HepG2 (cell line): Measurements from ENCODE around the gene GLB1L3. TPM values are rescaled to one million over a fixed set of nuclear protein-coding genes. Genes with fewer than 3 reads are reported as not detected.

Source experiments
- BHLHE40 ChIP-seq: IDR thresholded peaks from 2 replicates; pipeline ENCODE4 v1.6.1; 2011; ENCODE audit warnings: low read length, improper control_type of control experiment
- EHMT2 ChIP-seq: fragments of 200-600 bp; sonication (generic); IDR thresholded peaks from 2 replicates; pipeline ENCODE4 v1.7.0; 2017; ENCODE audit warnings: antibody characterized with exemption, low read depth, low read length, borderline replicate concordance
- ISX ChIP-seq: sonication (generic); formaldehyde crosslinking; conservative IDR thresholded peaks from 2 replicates; pipeline ENCODE4 v1.5.0; 2020; ENCODE audit warnings: missing genetic modification reagents
- MBD4 ChIP-seq: IDR thresholded peaks from 2 replicates; pipeline ENCODE4 v1.6.1; 2012; ENCODE audit warnings: low read length, inconsistent platforms, borderline replicate concordance
- MED8 ChIP-seq: sonication (generic); formaldehyde crosslinking; IDR thresholded peaks from 2 replicates; pipeline ENCODE4 v1.8.1; 2023; ENCODE audit warnings: mild to moderate bottlenecking, missing genetic modification reagents; ENCODE audit not compliant: insufficient replicate concordance
- NCOA2 ChIP-seq: sonication (generic); formaldehyde crosslinking; IDR thresholded peaks from 2 replicates; pipeline ENCODE4 v1.8.0; 2022; ENCODE audit warnings: inconsistent platforms
- PAX8 ChIP-seq: sonication (generic); formaldehyde crosslinking; IDR thresholded peaks from 2 replicates; pipeline ENCODE4 v1.8.0; 2022; ENCODE audit warnings: mild to moderate bottlenecking, missing genetic modification reagents, borderline replicate concordance
- RBM39 ChIP-seq: fragments of 200-400 bp; formaldehyde crosslinking; IDR thresholded peaks from one replicate; pipeline ENCODE4 v1.6.1; 2018; ENCODE audit warnings: antibody characterized with exemption, mild to moderate bottlenecking, low read depth, low read length; ENCODE audit not compliant: poor library complexity, severe bottlenecking
- TAF15 ChIP-seq: fragments of 200-400 bp; formaldehyde crosslinking; IDR thresholded peaks from one replicate; pipeline ENCODE4 v1.6.1; 2018; ENCODE audit warnings: mild to moderate bottlenecking, low read depth, low read length; ENCODE audit not compliant: poor library complexity, severe bottlenecking
- TGIF2 ChIP-seq: IDR thresholded peaks from 2 replicates; pipeline ENCODE4 v1.6.1; 2016; ENCODE audit warnings: control low read depth, missing compliant biosample characterization
- THAP11 ChIP-seq: IDR thresholded peaks from 2 replicates; pipeline ENCODE4 v1.6.1; 2016; ENCODE audit warnings: missing biosample characterization, missing genetic modification reagents
- TP53 ChIP-seq: sonication (generic); formaldehyde crosslinking; conservative IDR thresholded peaks from 2 replicates; pipeline ENCODE4 v1.4.0; 2020; ENCODE audit warnings: missing genetic modification reagents
- ZNF101 ChIP-seq: sonication (generic); formaldehyde crosslinking; IDR thresholded peaks from 2 replicates; pipeline ENCODE4 v1.4.0; 2020; ENCODE audit warnings: mild to moderate bottlenecking, low read depth, missing genetic modification reagents, borderline replicate concordance
- ZNF263 ChIP-seq: sonication (generic); formaldehyde crosslinking; IDR thresholded peaks from 2 replicates; pipeline ENCODE4 v1.4.0; 2020; ENCODE audit warnings: missing genetic modification reagents
- ZNF33B ChIP-seq: sonication (generic); formaldehyde crosslinking; IDR thresholded peaks from 2 replicates; pipeline ENCODE4 v1.5.1; 2020; ENCODE audit warnings: mild to moderate bottlenecking, missing genetic modification reagents
- ZNF34 ChIP-seq: sonication (generic); formaldehyde crosslinking; IDR thresholded peaks from 2 replicates; pipeline ENCODE4 v1.4.0; 2020; ENCODE audit warnings: mild to moderate bottlenecking, missing genetic modification reagents, borderline replicate concordance
- ZNF432 ChIP-seq: sonication (generic); formaldehyde crosslinking; IDR thresholded peaks from 2 replicates; pipeline ENCODE4 v1.5.0; 2020; ENCODE audit warnings: missing genetic modification reagents, mild to moderate bottlenecking, borderline replicate concordance
- polyA plus RNA-seq, 8 experiments: library from polyadenylated mRNA; depleted of rRNA in 3 of 8; stranded (reverse) in 7 of 8; unstranded in 1 of 8; fragments of >200 nt; fragmentation: Illumina TruSeq in 4 of 8; extraction: Trizol in 4 of 8; gene quantifications; 2 replicates each; pipeline versions ENCODE4 v1.2.1 to v1.2.3, GENCODE V29; 2011 to 2016; ENCODE audit warnings: low read depth in 4 of 8, missing spikeins in 1 of 8, mixed read lengths in 1 of 8; ENCODE audit not compliant: insufficient read depth in 1 of 8
- total RNA-seq, 5 experiments: library from RNA; depleted of rRNA; stranded (reverse); fragments of >200 nt; fragmentation: Illumina TruSeq; extraction: Trizol; gene quantifications; 2 replicates each; pipeline ENCODE4 v1.2.3, GENCODE V29; 2016; ENCODE audit warnings: low read depth in 1 of 5
- TF ChIP-seq, protein P1 (sequence below): sonication (generic); formaldehyde crosslinking; IDR thresholded peaks from 2 replicates; pipeline ENCODE4 v1.5.1; 2020; ENCODE audit warnings: mild to moderate bottlenecking, moderate library complexity, missing genetic modification reagents
- TF ChIP-seq, protein P2 (sequence below): IDR thresholded peaks from 2 replicates; pipeline ENCODE4 v1.6.1; 2012; ENCODE audit warnings: low read depth, low read length, improper control_type of control experiment
- TF ChIP-seq, protein P3 (sequence below): sonication (generic); formaldehyde crosslinking; IDR thresholded peaks from 2 replicates; pipeline ENCODE4 v1.5.0; 2020; ENCODE audit warnings: missing genetic modification reagents

GLB1L3 gene
- total and polyA plus RNA-seq, 2 of the 13 experiments (the other 11 are each of a cell fraction or from before 2014, with no cell fraction given) = not detected

GRCh38 chr11:134253188-134253993, 22.8 kb upstream of the GLB1L3 start, which contains the start of the genes ACAD8 and THYN1 (continued):
- TF ChIP-seq, protein P1, sequence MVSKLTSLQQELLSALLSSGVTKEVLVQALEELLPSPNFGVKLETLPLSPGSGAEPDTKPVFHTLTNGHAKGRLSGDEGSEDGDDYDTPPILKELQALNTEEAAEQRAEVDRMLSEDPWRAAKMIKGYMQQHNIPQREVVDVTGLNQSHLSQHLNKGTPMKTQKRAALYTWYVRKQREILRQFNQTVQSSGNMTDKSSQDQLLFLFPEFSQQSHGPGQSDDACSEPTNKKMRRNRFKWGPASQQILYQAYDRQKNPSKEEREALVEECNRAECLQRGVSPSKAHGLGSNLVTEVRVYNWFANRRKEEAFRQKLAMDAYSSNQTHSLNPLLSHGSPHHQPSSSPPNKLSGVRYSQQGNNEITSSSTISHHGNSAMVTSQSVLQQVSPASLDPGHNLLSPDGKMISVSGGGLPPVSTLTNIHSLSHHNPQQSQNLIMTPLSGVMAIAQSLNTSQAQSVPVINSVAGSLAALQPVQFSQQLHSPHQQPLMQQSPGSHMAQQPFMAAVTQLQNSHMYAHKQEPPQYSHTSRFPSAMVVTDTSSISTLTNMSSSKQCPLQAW (CRISPR knock-in tag) = peak; percentile 51; the same call in 1 of the 2 replicates
- TF ChIP-seq ZNF263 (CRISPR knock-in tag) = no peak
- no peak for TF ChIP-seq PAX8
- no peak for TF ChIP-seq TAF15
- no peak; the same call in 1 of the 2 replicates for TF ChIP-seq TP53 (CRISPR knock-in tag)
- no peak for TF ChIP-seq ZNF432 (CRISPR knock-in tag)
- TF ChIP-seq ISX = no peak
- TF ChIP-seq, protein P2, sequence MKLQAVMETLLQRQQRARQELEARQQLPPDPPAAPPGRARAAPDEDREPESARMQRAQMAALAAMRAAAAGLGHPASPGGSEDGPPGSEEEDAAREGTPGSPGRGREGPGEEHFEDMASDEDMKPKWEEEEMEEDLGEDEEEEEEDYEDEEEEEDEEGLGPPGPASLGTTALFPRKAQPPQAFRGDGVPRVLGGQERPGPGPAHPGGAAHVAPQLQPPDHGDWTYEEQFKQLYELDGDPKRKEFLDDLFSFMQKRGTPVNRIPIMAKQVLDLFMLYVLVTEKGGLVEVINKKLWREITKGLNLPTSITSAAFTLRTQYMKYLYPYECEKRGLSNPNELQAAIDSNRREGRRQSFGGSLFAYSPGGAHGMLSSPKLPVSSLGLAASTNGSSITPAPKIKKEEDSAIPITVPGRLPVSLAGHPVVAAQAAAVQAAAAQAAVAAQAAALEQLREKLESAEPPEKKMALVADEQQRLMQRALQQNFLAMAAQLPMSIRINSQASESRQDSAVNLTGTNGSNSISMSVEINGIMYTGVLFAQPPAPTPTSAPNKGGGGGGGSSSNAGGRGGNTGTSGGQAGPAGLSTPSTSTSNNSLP = no peak
- TF ChIP-seq NCOA2 = no peak
- peak; percentile 100 for TF ChIP-seq THAP11 (CRISPR knock-in tag)
- peak; percentile 27 for TF ChIP-seq RBM39
- TF ChIP-seq EHMT2 = no peak
- TF ChIP-seq ZNF33B = 0 out of 2 replicates have a peak, but pooled peaks have one; percentile 58
- TF ChIP-seq BHLHE40 = no peak
- TF ChIP-seq, protein P3, sequence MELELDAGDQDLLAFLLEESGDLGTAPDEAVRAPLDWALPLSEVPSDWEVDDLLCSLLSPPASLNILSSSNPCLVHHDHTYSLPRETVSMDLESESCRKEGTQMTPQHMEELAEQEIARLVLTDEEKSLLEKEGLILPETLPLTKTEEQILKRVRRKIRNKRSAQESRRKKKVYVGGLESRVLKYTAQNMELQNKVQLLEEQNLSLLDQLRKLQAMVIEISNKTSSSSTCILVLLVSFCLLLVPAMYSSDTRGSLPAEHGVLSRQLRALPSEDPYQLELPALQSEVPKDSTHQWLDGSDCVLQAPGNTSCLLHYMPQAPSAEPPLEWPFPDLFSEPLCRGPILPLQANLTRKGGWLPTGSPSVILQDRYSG = no peak
- TF ChIP-seq MBD4 = no peak
- TF ChIP-seq ZNF34 (CRISPR knock-in tag) = no peak; the same call in 1 of the 2 replicates
- no peak for TF ChIP-seq ZNF101
- TF ChIP-seq TGIF2 (CRISPR knock-in tag) = 0 out of 2 replicates have a peak, but pooled peaks have one; percentile 65
- no peak for TF ChIP-seq MED8 (CRISPR knock-in tag)
